Ramos (cell line): ENCODE measurements around the gene CDH24.

Experiments used
- in situ Hi-C: fragments of 300-500 bp; cut with MboI; formaldehyde crosslinking; loops from one replicate; pipeline ENCODE4 v1.14.3; 2022; ENCODE audit warnings: low sequenced_read_pairs; ENCODE audit not compliant: unreplicated experiment

CDH24 gene, protein sequence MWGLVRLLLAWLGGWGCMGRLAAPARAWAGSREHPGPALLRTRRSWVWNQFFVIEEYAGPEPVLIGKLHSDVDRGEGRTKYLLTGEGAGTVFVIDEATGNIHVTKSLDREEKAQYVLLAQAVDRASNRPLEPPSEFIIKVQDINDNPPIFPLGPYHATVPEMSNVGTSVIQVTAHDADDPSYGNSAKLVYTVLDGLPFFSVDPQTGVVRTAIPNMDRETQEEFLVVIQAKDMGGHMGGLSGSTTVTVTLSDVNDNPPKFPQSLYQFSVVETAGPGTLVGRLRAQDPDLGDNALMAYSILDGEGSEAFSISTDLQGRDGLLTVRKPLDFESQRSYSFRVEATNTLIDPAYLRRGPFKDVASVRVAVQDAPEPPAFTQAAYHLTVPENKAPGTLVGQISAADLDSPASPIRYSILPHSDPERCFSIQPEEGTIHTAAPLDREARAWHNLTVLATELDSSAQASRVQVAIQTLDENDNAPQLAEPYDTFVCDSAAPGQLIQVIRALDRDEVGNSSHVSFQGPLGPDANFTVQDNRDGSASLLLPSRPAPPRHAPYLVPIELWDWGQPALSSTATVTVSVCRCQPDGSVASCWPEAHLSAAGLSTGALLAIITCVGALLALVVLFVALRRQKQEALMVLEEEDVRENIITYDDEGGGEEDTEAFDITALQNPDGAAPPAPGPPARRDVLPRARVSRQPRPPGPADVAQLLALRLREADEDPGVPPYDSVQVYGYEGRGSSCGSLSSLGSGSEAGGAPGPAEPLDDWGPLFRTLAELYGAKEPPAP

DNA sequence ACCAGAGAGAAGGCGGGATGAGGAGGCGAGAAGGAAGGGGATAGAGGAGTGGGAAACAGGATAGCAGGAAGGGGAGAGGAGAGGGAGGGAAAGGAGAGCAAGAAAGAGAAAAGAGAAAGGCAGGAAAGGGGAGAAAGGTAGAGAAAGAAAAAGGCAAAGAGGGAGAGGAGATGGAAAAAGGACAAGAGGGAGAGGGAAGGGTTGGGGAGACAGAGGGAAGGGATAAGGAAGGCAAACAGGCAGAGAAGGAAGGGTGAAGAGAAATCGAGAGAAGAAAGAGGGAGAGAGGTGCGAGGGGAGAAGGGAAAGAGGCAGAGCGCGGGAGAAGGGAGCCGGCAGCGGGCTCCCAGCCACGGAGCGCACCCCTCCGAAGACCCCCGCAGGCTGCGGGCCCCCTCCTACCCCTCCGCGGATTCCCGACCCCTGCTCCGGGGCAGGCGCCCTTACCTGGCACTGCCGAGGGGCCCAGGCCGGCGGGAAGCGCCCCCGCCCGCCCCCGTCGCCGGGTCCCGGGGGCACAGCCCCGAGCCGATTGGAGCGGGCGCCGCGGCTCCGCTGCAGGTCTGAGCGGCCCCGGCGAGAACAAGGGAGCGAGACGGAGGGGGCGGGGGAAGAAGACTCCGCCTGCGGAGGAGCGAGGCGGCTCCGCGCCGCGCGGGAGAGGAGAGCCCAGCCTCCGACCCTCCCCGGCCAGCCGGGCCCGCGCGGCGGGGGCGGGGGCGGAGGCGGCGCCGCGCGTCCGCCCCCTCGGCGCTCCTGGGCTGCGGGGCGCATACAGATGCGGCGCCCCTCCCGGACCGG is at the start of gene CDH24:
Gene CDH24, minus strand, starts transcription at position 565 of the 801 bp plus-strand sequence. CDS start 1,787 bp downstream, outside the sequence.
- in situ Hi-C loops, result loop anchor here (10.0 kb wide), 1 partner anchor 482 kb away; no protein-coding TSS in a partner anchor

DNA sequence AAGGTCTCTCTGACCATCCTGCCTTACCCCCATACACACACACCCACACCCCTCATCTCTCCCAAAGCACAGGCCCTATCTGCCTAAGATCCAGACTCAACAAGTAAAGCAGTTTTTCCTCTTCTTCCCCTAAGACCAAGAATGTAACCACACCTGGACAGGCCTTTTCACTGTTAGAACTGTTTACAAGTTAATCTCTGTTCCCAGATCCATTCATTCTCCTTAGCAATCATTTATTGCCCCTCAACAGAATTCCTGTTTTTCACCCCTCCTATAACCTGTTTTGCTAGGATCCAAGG is 49.4 kb upstream of the CDH24 start:
- in situ Hi-C loops, result no loop called here

DNA sequence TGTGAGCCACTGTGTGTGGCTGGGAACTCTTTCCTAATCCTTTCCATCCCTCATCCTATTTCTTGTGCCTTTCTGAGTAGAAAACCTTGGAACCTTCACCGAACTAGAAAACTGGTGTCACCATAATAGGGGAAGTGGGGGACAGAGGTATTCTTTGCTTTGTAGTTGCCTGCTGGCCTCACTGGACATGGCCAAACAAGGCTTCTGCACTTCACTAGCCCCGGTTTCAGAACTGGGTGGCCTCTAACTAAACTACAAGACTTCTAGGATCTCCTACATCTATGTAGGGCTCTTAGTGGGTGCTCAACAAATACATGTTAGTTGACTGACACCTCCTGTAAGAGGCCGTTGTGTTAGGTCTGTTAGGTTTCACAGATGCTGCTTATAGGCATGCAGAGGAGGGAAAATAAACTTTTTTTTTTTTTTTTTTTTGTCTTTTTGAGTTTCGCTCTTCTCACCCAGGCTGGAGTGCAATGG is 48.1 kb upstream of the CDH24 start:
- in situ Hi-C loops, result no loop called here

DNA sequence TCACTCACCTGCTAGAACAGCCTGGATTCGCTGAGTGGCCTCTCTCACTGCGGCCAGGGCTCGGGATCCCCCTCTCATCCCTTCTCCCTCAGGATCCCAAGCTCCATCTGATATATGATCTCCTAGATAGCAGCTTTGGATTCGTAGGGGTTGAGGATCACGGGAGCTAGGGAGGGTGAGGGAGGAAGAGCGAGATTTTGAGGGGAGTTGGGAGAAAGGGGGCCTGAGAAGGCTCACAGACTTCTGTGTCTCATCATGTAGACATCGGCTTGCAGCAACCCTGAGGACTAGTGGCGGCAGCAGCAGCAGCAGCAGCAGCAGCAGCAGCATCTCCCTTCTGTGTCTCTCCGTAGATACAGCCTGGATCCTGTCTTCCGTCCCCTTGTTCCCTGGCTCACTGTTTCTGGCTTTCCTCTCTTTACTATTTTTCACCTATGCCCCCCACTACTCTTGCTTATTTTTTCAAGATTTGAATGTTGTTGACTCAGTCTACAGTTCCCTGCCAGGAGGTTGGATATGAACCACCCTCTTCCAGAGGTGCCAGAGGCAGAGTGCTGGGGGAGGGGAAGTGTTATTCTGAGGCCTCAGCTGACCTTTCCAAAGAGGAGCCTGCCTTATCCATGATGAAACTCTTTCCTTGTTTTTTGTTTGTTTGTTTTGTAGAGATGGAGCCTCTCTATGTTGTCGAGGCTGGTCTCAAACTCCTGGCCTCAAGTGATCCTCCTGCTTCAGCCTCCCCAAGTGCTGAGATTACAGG is 47.4 kb upstream of the CDH24 start, which contains the start of gene CIROP:
Gene CIROP, minus strand, starts transcription at position 399 of the 757 bp plus-strand sequence. Its CDS starts 69 bp downstream, at position 330.
- in situ Hi-C loops, result no loop called here

GRCh38 chr14:23104070-23104590 is 46.8 kb upstream of the CDH24 start:
- in situ Hi-C loops, result no loop called here

DNA sequence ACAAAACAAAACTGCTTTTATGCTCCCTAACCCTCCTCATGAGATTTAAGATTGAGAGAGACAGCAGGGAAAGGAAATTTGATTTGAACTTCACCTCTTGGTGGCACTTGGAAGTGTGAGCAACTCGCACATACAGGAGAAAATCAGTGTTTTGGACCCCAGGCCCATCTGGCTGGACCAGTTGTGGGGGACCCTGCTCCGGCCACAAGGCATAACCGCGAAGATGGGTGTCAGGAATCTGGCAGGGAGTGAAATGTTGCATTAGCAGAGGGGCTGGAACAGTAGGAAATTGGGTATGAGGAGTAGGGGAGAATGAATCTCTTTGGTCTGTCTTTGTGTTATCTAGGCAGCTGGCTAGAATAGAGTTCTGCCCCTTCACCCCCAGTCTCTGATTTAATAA is 46.3 kb upstream of the CDH24 start:
- in situ Hi-C loops, result no loop called here

GRCh38 chr14:23102801-23103200 is 45.5 kb upstream of the CDH24 start:
- in situ Hi-C loops, result no loop called here

- in situ Hi-C loops, result no loop called here
Observed at GRCh38 chr14:23101986-23102625, 44.8 kb upstream of the CDH24 start.

DNA sequence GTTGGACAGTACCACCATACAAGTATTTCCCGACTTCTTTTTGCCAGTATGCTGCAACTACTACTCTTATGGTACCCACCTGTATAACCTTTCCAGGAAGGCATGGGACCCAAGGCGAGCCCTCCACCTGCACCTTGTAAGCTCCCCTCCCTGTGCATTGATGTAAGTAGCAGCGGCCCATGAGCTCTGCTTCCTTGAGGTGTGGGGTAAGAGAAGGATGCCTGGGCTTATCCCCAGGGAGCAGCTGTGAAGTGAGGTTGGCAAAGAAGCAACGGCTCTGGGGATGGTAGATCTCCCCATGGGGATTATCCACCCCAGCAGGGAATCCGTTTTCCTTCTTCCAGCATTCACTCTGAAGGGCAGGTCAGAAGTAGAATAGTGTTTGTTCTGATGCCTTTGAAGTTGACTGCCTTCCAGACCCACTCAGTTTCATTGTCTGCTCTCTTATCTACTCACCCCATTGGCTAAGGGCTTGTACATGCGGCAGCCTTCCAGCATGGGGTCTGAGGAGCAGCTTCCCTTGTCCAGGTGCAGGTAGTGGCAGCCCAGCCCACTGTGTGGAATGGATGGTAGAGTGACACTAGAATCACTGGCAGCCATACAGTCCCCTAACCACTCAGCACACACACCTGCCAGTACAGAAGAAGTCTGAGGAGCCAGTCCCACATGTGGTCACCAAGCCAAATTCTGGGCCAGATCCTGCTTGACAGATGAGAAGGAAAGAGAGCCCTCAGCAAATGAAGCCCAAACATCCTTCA is 44.1 kb upstream of the CDH24 start:
- in situ Hi-C loops, result no loop called here

DNA sequence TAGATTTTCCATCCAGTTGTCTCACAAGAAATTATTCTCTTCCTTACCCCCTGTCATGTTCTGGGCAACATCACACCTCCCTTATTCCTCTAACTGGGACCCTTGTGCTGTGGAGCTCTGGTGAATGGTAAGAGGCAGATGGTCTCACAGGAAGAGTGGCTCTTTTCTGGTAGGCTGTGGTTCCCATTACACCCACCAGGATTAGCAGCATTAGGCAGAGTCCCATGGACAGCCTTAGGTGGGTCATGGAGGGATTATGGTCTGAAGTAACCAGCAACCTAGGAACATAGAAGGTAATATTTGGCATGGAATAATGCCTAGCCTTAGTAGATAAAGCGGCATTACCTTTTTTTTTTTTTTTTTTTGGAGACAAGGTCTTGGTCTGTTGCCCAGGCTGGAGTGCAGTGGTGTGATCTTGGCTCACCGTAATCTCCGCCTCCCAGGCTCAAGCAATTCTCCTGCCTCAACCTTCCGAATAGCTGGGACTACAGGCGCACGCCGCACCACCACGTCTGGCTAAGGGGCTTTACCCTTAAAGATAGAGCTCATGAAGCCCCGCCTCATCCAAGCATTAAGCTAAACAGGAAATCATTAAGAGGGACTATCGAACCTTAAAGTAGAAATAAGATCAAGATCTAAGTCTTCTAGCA is 42.0 kb upstream of the CDH24 start:
- in situ Hi-C loops, result no loop called here

GRCh38 chr14:23097786-23098185 is 40.5 kb upstream of the CDH24 start:
- in situ Hi-C loops, result no loop called here

DNA sequence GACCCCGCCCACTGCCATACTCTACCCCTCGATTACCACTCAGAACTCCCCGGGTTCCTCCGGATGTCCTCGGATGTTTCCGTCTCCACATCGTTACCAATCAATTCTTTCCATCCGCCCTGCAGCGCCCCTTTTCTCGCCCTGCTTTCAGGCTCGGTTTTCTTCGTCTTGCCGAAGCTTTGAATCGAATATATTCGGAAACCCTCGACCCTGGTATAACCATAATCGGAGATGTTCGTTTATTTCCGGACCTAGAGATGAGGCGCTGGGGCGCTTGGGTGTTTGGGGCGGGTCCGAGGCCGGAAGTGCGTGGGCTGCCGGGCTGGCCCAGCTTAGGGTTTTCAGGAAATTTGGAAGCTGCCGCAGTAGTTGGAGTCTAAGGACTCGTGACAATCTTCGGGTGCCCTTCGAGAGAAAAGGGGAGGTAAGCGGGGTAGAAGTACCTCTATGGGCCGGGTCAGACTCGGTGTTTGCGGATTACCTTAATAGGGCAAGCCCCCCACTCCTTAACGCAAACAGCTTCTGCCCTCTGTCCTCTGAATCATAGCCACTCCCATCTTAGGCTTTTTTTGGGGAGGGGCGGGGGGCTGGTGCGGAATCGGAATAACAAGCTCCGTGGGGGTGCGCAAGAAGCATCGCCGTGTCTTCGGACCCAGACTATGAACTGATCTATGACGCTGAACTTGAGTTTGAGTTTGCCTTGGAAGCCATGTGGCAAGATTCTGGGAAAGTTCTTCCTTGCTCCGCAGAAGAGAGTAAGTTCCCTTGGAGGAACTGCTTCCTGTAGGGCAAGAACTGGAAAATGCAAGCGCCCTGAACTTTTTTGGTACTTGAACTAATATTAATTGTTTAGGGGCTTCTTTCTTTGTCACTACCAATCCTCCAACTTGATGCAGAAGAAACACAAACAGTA is 38.1 kb upstream of the CDH24 start, which contains the start of gene C14orf119:
Gene C14orf119, plus strand, starts transcription at position 310 of the 913 bp plus-strand sequence. CDS start 2,154 bp downstream, outside the sequence.
- in situ Hi-C loops, result no loop called here

DNA sequence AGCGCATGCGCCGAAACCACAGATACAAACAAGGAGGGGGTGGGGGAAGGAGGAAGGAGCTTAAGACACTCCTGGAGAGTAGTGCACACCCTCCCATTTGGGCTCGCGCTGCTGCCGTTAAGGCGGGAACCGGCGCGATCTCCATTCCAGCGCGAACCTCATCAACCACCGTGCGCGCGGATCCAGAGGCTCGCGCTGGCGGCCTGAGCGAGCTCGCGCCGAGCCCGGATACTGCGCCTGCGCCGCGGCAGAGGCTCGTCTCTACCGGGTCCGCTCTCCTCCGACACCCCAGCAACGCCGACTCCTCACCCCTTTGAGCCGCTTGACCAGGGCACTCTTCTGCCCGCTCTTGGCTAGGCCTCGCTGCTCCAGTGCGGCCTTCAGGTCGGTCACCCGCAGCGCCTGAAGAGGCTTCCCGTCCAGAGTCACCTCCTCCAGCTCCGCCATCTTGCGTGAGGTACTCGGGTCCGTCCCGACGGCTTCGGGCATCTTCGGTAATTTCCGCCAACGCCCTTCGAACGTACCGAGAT is 37.4 kb upstream of the CDH24 start, which contains the start of gene ACIN1:
Gene ACIN1, minus strand, starts transcription at position 471 of the 530 bp plus-strand sequence. Its CDS starts 24 bp downstream, at position 447.
- in situ Hi-C loops, result no loop called here

- in situ Hi-C loops, result no loop called here
Observed at GRCh38 chr14:23093991-23094665, 36.8 kb upstream of the CDH24 start.

GRCh38 chr14:23093526-23093925 is 36.2 kb upstream of the CDH24 start:
- in situ Hi-C loops, result no loop called here

DNA sequence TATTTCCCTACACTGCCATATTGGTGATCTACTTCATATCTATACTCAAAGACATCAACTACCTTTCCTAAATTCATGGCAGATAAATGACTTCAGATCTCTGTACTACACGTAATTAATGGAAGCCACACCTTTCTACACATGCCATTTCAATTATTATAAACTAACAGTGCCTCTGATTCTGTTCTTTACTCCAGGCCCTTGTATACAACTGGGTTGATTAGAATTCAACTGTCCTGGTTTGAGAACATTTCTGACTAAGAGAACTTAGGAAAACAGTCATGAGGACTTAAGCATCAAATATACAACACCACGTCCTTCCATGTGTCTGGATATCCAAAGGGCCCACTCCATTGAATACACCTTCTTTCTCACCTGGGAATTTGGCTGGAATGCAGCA is 35.8 kb upstream of the CDH24 start:
- in situ Hi-C loops, result no loop called here
